Measurements from ENCODE around the gene SKOR2. TPM values are rescaled to one million over a fixed set of nuclear protein-coding genes. Genes with fewer than 3 reads are reported as not detected.

The SKOR2 gene
- not detected in 2 replicates for total RNA-seq (2014; rRNA removed; shearing (Covaris generic))

DNA sequence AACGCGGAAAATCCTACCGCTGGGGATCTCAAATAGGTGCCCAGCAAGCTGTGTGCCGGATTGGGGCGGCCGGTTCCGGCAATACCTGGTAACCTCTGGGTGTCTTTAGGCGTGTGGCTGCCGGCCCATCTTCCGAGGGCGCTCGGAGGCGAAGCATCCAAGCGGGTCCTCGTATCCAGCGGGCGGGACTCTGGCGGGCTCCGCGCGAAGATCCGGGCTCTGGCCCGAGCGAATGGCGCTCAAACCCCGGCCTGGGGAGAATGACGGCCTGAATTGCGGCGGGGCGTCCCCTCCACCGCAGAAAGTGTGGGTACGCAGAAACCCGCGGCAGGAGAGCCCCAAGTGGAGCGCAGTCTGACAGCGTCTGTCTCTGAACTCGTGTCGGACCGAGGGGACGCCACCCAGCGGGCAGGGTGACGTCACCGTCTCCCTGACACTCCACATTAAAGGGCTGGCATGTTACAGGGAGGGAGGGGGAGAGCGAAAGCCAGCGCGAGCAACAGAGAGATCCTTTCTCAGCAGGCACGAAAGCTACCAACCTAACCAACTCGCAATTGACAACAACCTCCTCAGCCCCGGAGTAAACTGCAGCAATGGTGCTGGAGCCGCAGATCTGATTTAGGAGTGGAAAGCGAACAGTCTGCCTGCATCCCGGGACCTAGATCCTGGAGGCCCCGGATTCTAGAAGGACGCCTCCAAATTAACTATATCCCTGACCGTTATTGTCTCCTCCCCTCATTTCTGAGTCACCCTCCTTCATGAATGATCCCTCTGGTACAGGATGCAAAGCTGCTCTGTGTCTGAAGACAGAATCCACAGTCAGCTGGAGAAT, at the start of gene SKOR2:
Gene SKOR2, minus strand, starts transcription at position 372 of the 832 bp plus-strand sequence. CDS start 2,477 bp downstream, outside the sequence.
- in situ Hi-C loops (cut with HindIII; ENCODE audit: low sequenced_read_pairs), result no loop called here
- no peak for DNase-seq (ENCODE audit: low spot score)

- no peak for DNase-seq (ENCODE audit: low spot score)
- in situ Hi-C loops (cut with HindIII; ENCODE audit: low sequenced_read_pairs), result no loop called here
Measured at GRCh38 chr18:47296462-47296861, 45.0 kb upstream of the SKOR2 start.

DNA sequence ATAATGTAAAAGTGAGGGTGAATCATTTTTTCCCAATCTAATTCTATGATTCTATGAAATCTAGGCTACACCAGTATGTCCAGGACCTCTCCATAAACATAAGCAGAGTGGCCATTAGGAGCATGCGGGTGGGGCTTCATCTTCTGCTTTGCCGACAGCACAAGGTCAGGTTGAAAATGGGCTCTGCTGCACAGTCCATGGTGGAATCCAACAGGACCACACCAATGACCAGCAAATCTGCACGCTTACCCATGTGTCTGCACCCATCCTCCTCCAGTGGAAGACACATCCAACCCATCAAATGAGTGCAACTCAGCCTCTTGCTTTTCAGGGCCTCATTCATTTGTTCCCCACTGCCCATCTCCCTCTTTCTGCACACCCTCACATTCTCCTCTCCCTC, 43.3 kb upstream of the SKOR2 start:
- DNase-seq (ENCODE audit: low spot score), result no peak
- in situ Hi-C loops (cut with HindIII; ENCODE audit: low sequenced_read_pairs), result no loop called here

DNA sequence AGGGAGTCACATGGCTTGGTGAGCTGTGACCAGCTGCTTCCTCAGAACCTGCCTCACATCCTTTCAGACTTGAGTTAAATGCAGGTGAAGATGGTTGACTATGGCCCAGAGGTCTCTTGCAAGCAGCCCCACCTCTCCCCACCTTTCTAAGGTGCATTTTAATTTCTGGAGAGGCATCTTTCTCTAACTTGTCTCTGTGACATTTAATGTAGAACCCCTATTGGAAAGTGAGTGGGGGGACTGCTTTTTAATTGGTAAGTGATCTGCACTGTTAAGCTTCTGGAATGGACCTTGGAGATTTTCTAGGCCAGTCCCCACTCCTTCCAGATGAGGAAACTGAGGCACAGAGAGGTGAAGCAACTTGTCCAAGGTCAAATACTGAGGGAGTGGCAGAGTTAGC, 37.3 kb upstream of the SKOR2 start:
- in situ Hi-C loops (cut with HindIII; ENCODE audit: low sequenced_read_pairs), result no loop called here
- no peak for DNase-seq (ENCODE audit: low spot score)

GRCh38 chr18:47287911-47288585, 36.6 kb upstream of the SKOR2 start:
- in situ Hi-C loops (cut with HindIII; ENCODE audit: low sequenced_read_pairs), result no loop called here

DNA sequence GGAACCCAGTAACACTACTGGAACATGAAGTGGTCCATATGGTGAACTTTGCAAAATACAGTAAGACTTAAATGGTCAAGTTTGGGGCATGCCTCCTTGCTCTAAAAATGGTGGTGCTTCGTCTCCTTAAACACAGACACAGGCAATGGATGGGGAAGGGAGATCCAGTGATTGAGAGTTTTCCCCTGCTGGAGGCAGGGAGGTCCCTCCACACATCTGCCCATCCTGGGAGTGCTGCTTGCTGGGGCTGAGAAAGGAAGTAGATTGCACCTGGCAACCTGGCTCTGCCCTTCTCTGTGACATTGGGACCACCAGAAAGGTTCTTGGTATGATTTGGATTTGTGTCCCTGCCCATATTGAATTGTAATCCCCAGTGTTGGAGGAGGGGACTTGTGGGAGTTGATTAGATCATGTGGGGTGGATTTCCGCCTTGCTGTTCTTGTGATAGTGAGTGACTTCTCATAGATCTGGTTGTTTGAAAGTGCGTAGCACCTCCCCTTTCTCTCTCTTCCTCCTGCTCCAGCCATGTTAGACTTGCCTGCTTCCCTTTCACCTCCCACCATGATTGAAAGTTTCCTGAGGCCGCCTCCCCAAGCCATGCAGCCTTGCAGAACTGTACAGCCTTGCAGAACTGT, 35.4 kb upstream of the SKOR2 start:
- in situ Hi-C loops (cut with HindIII; ENCODE audit: low sequenced_read_pairs), result no loop called here
- DNase-seq (ENCODE audit: low spot score), result no peak

More at GRCh38 chr18:47287911-47288585, 36.6 kb upstream of the SKOR2 start:
- no peak for DNase-seq (ENCODE audit: low spot score)

- in situ Hi-C loops (cut with HindIII; ENCODE audit: low sequenced_read_pairs), result no loop called here
- DNase-seq (ENCODE audit: low spot score), result no peak
Measured at GRCh38 chr18:47285456-47285855, 34.0 kb upstream of the SKOR2 start.

- DNase-seq (ENCODE audit: low spot score), result no peak
- in situ Hi-C loops (cut with HindIII; ENCODE audit: low sequenced_read_pairs), result no loop called here
Measured at GRCh38 chr18:47284721-47285395, 33.4 kb upstream of the SKOR2 start.

DNA sequence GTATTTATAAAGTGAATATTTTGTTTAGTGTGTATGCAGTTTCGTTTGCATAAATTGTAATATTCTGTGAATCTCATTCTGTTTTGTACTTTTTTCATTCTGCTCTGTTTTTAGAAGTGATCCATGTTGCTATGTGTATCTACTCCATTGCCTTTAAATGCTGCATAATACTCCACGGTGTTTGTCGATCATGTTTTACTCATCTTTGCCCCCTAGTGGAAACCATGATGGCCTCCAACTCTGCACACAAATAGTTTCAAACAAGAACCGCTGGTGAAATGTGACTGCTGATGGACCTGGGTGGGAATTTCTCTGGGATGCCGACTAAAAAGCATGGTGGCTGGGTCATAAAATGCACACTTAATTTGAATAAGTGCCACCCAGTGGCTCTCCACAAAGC, 32.0 kb upstream of the SKOR2 start:
- DNase-seq (ENCODE audit: low spot score), result peak; percentile 14
- in situ Hi-C loops (cut with HindIII; ENCODE audit: low sequenced_read_pairs), result no loop called here

DNA sequence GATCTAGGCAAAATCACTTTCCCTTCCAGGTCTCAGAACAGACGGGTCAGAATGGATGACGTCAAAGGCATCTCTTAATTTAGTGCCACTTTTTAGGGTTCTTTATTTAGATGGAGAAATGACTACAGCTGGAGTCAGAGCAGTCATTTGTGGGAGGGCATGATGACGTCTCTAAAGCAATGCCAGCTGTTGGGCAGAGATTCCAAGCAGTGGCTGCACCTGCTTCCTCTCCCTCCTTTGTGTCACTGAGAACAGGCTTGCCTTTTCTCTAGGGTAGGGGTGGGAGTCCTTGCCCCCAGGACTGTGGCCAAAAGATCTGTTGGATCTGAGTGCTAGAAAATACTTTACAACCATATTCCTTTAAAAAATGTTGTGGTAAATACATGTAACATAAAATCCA, 28.7 kb upstream of the SKOR2 start:
- DNase-seq (ENCODE audit: low spot score), result no peak
- in situ Hi-C loops (cut with HindIII; ENCODE audit: low sequenced_read_pairs), result no loop called here

DNA sequence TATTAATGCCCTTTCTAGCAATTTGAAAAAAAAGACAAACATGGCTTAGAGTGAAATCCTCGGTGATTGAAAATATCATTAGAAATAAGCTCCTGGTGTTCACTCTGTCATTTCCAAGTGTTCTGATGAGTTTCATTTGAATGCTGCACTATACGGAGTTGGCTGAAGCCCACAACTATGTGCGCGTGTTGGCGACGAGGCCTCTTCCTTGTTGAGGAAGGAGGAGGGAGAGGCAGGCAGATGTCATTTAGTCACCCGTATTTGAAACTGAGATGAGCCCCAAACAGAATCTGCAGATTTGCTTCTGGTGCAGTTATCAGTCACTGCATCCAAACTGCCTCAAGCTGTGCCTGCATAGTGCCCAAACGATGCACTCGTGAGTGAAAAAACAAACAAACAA, 23.5 kb upstream of the SKOR2 start:
- no peak for DNase-seq (ENCODE audit: low spot score)
- in situ Hi-C loops (cut with HindIII; ENCODE audit: low sequenced_read_pairs), result no loop called here

- in situ Hi-C loops (cut with HindIII; ENCODE audit: low sequenced_read_pairs), result no loop called here
- no peak for DNase-seq (ENCODE audit: low spot score)
Measured at GRCh38 chr18:47265197-47265596, 13.7 kb upstream of the SKOR2 start.

DNA sequence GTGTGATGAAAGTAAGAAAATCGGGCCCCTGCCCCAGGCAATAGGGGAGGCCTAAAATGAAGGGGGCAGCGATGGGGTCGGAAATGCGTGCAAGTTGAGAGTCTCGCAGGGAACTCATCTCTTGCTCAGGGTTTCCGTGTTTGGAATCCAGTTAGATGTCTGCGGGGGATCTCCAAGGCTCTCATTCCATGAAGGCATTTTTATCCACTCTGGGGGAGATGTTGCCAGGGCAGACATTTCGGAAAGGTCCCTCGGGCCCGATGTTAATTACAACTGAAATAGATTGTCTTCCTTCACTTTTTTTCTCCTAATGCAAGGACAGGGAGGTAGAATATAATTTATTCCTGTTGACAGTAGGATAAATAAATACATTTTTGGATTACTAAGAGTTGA, 12.8 kb upstream of the SKOR2 start:
- DNase-seq (ENCODE audit: low spot score), result no peak
- in situ Hi-C loops (cut with HindIII; ENCODE audit: low sequenced_read_pairs), result no loop called here

- no peak for DNase-seq (ENCODE audit: low spot score)
- in situ Hi-C loops (cut with HindIII; ENCODE audit: low sequenced_read_pairs), result no loop called here
Measured at GRCh38 chr18:47263430-47264307, 12.2 kb upstream of the SKOR2 start.

GRCh38 chr18:47263150-47263429, 11.6 kb upstream of the SKOR2 start:
- in situ Hi-C loops (cut with HindIII; ENCODE audit: low sequenced_read_pairs), result no loop called here

DNA sequence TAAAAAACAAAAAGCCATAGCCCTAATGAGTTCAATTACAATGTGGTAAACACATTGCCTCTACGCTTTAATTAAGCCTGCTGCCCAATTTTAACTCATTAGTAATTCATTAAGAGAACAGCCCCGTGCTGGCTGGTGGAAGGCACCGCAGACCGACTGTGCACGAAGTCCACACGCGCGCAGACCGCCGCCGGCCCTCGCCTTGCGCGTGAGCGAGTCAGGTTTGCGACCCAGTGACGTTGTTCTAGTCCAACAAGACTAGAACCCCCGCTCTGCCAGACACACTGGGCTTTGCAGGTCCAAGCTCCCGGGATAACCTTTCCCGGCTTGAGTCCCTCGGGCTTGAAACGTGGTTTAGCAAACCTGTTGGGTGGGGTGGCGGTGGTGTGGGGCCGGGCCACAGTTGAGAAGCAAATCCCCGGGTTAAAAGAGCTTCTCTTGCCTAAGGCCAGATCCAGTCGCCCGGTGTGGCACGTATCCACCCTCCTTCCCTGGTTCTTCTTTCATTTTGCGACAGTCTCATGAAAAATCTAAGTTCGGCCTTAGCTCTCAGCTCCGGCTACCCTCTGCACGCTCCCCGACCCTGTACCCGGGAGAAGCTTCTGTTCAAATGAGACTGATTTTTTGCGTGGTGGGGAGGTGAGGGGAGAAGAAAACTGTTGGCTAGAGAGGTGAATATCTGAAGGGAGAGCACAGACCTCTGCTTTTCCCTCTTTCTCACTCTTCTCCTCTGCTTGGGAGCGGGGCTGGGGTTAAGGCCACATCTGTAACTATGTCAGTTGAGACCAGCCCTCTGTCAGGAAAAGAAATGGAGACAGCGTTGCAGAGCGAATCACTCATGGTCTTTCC, 11.1 kb upstream of the SKOR2 start:
- no peak for DNase-seq (ENCODE audit: low spot score)
- in situ Hi-C loops (cut with HindIII; ENCODE audit: low sequenced_read_pairs), result no loop called here

More at GRCh38 chr18:47263150-47263429, 11.6 kb upstream of the SKOR2 start:
- DNase-seq (ENCODE audit: low spot score), result no peak

- in situ Hi-C loops (cut with HindIII; ENCODE audit: low sequenced_read_pairs), result no loop called here
- DNase-seq (ENCODE audit: low spot score), result no peak
Measured at GRCh38 chr18:47261902-47262300, 10.4 kb upstream of the SKOR2 start.

All from G401 (cell line).